ENCODE data around the gene CHCHD3. TPM values are rescaled to one million over a fixed set of nuclear protein-coding genes. Genes with fewer than 3 reads are reported as not detected.

The CHCHD3 gene
- total and polyA plus RNA-seq, 9 of the 15 experiments (the other 6 are each of a cell fraction or from before 2014, with no cell fraction given): 66.2 to 279 (median 204) TPM

DNA sequence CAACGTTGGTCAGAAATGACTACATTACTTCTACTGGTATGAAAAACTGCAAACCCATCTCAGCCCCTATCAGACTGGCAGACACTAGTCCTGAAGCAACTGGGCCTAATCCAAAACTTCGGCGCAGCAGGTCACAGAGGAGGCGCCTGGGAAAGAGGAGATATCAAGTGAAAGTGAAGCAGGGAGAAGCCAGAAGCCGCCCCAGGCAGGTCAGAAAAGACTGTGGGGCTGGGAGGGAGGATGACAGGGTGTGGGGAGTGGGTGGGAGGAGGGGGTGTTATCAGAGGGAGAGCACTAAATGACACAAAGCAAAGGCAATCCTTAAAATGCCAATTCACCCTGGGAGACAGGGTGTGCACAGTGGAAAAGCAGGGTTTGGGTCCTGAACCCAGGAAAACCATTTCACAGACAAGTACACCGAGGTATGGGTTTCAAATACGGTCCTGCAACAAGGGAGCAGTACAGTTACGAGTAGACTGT, 731 bp downstream of the CHCHD3 start (continued):
- TF ChIP-seq, protein P1, sequence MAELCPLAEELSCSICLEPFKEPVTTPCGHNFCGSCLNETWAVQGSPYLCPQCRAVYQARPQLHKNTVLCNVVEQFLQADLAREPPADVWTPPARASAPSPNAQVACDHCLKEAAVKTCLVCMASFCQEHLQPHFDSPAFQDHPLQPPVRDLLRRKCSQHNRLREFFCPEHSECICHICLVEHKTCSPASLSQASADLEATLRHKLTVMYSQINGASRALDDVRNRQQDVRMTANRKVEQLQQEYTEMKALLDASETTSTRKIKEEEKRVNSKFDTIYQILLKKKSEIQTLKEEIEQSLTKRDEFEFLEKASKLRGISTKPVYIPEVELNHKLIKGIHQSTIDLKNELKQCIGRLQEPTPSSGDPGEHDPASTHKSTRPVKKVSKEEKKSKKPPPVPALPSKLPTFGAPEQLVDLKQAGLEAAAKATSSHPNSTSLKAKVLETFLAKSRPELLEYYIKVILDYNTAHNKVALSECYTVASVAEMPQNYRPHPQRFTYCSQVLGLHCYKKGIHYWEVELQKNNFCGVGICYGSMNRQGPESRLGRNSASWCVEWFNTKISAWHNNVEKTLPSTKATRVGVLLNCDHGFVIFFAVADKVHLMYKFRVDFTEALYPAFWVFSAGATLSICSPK (IDR thresholded peaks at IDR 0.05; ENCODE audit: borderline replicate concordance): no peak
- TF ChIP-seq NFXL1 (CRISPR knock-in tag; IDR thresholded peaks at IDR 0.05) (no peak), SMAD4 (CRISPR knock-in tag; conservative IDR thresholded peaks at IDR 0.05) (no peak), CBX5 (IDR thresholded peaks at IDR 0.05; ENCODE audit: borderline replicate concordance, low read depth) (no peak), ZNF134 (CRISPR knock-in tag; conservative IDR thresholded peaks at IDR 0.05) (no peak), POLR3A (IDR thresholded peaks at IDR 0.05; ENCODE audit: borderline replicate concordance, extremely low read depth, insufficient read depth, insufficient read length) (no peak), GTF2E2 (tag; IDR thresholded peaks at IDR 0.05) (no peak), NFATC3 (IDR thresholded peaks at IDR 0.05) (no peak; the same call in 1 of the 2 replicates), BCOR (IDR thresholded peaks at IDR 0.05) (peak; percentile 84), CBFA2T2 (conservative IDR thresholded peaks at IDR 0.05) (peak; percentile 75), TAF7 (tag; IDR thresholded peaks at IDR 0.05) (no peak), SMARCE1 (IDR thresholded peaks at IDR 0.05) (peak; percentile 38; the same call in 1 of the 2 replicates)
- TF ChIP-seq, protein P2, sequence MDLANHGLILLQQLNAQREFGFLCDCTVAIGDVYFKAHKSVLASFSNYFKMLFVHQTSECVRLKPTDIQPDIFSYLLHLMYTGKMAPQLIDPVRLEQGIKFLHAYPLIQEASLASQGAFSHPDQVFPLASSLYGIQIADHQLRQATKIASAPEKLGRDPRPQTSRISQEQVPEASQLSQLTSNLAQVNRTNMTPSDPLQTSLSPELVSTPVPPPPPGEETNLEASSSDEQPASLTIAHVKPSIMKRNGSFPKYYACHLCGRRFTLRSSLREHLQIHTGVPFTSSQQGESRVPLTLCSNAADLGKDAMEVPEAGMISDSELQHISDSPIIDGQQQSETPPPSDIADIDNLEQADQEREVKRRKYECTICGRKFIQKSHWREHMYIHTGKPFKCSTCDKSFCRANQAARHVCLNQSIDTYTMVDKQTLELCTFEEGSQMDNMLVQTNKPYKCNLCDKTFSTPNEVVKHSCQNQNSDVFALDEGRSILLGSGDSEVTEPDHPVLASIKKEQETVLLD (IDR thresholded peaks at IDR 0.05): 0 out of 2 replicates have a peak, but pooled peaks have one; percentile 18
- TF ChIP-seq, protein P3, sequence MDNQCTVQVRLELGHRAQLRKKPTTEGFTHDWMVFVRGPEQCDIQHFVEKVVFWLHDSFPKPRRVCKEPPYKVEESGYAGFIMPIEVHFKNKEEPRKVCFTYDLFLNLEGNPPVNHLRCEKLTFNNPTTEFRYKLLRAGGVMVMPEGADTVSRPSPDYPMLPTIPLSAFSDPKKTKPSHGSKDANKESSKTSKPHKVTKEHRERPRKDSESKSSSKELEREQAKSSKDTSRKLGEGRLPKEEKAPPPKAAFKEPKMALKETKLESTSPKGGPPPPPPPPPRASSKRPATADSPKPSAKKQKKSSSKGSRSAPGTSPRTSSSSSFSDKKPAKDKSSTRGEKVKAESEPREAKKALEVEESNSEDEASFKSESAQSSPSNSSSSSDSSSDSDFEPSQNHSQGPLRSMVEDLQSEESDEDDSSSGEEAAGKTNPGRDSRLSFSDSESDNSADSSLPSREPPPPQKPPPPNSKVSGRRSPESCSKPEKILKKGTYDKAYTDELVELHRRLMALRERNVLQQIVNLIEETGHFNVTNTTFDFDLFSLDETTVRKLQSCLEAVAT (IDR thresholded peaks at IDR 0.05): peak in 1 of 2 experiments; percentile 47; a peak in 1 of 4 replicates
- TF ChIP-seq, protein P4, sequence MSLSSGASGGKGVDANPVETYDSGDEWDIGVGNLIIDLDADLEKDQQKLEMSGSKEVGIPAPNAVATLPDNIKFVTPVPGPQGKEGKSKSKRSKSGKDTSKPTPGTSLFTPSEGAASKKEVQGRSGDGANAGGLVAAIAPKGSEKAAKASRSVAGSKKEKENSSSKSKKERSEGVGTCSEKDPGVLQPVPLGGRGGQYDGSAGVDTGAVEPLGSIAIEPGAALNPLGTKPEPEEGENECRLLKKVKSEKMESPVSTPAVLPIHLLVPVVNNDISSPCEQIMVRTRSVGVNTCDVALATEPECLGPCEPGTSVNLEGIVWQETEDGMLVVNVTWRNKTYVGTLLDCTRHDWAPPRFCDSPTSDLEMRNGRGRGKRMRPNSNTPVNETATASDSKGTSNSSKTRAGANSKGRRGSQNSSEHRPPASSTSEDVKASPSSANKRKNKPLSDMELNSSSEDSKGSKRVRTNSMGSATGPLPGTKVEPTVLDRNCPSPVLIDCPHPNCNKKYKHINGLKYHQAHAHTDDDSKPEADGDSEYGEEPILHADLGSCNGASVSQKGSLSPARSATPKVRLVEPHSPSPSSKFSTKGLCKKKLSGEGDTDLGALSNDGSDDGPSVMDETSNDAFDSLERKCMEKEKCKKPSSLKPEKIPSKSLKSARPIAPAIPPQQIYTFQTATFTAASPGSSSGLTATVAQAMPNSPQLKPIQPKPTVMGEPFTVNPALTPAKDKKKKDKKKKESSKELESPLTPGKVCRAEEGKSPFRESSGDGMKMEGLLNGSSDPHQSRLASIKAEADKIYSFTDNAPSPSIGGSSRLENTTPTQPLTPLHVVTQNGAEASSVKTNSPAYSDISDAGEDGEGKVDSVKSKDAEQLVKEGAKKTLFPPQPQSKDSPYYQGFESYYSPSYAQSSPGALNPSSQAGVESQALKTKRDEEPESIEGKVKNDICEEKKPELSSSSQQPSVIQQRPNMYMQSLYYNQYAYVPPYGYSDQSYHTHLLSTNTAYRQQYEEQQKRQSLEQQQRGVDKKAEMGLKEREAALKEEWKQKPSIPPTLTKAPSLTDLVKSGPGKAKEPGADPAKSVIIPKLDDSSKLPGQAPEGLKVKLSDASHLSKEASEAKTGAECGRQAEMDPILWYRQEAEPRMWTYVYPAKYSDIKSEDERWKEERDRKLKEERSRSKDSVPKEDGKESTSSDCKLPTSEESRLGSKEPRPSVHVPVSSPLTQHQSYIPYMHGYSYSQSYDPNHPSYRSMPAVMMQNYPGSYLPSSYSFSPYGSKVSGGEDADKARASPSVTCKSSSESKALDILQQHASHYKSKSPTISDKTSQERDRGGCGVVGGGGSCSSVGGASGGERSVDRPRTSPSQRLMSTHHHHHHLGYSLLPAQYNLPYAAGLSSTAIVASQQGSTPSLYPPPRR (CRISPR knock-in tag; IDR thresholded peaks at IDR 0.05; ENCODE audit: borderline replicate concordance): no peak

Measured in K562 (cell line).